GM19395 (cell line): Measurements from ENCODE around the gene IL3.

Experiments
- ATAC-seq: cut with Tn5 transposase; IDR thresholded peaks from one replicate; pipeline ENCODE4 v1.9.1; 2021; ENCODE audit warnings: mild to moderate bottlenecking, moderate library complexity; ENCODE audit not compliant: unreplicated experiment

The IL3 gene

GRCh38 chr5:132025403-132025971 is 35.0 kb upstream of the IL3 start:
- ATAC-seq, result no peak

DNA sequence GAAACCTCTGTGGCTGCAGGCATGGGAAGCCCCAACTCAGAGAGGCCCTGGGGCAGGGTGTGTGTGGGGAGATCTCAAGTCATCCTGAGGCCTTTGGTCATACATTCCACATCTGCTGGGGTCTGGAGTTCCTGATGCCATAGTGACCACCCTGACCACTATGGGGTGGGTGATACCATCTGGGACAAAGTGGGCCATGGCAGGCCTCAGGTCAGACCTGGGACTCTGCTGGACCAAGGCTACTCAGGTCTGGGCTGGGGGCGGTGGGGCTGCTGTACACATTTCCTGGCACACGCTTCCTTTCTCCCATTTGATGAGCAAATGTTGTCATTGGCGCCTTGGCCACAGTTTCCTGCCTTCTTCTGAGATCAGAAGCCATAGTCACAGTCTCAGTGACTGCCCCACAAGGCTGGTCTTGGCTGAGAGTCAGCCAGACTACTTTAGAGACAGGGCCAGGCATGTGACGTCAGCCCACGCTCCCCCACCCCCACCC is 33.9 kb upstream of the IL3 start:
- no peak for ATAC-seq

GRCh38 chr5:132027027-132027426 is 33.4 kb upstream of the IL3 start:
- ATAC-seq, result no peak

DNA sequence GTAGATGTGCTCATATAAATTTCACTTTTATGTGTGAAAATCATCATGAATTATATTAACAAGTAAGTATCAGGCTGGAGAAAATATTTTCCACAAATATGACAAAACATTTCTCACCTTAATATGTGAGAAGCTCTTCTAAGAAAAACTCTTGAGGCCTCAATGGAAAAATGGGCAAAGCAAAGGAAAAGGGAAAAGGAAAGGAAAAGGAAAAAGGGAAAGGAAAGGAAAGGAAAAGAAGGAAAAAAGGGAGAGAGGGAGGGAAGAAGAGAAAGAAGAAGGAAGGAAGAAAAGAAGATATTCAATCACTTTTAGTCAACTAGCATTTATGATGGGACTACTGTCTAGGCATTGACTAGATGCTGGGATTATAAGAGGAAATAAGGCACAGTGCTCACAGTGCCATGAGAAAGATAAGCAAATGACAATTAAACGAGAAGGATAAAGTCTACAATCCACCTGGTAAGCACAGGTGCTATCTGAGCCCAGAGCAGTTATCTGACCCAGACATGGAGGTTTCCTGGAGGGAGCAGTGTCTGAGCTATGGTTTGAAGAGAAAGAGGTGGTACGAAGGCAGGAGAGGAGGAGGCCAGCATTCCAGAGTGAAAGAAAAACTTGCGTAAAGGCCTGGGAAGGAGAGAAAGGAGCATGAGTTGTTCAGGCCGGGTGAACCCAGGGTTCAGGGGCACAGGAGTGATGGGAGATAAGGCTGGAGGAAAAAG is 30.7 kb upstream of the IL3 start:
- ATAC-seq, result no peak

- ATAC-seq, result no peak
Observed at GRCh38 chr5:132030610-132031009, 29.8 kb upstream of the IL3 start.

GRCh38 chr5:132032196-132032595 is 28.3 kb upstream of the IL3 start:
- ATAC-seq, result no peak

DNA sequence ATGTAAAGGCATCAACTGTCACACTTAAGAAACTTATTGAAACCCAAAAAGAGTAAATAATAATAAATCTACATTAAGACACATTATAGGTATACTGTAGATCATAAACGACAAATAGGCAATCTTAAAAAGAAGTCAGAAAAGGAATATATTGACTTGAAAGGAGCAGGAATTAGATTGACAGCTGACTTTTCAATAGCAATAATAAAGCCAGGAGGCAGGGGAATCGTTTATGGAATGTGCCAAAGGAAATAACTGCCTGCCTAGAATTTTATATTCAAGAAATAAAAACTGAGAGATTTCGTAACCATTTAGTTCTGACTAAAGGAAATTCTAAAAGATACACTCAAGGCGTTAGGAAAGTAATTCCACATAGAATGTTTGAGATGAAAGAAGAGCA is 27.3 kb upstream of the IL3 start:
- ATAC-seq, result no peak

DNA sequence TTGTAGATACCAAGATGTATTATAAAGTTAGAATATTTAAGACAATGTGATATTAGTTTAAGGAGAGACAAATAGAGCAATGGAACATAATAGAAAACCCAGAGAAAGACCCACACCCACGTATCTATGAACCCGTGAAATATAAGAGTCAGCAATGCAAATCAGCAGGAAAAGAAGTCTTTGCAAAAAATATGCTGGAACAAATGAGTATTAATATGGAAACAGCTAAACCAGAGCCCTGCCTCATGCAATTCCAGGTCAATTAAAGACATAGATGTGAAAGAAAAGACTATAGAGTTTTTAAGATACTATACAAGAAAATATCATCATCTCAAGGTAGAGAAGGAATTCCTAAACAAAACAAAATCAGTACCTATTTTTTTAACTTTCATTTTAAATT is 23.1 kb upstream of the IL3 start:
- ATAC-seq, result no peak

- no peak for ATAC-seq
Observed at GRCh38 chr5:132044207-132044606, 16.2 kb upstream of the IL3 start.

DNA sequence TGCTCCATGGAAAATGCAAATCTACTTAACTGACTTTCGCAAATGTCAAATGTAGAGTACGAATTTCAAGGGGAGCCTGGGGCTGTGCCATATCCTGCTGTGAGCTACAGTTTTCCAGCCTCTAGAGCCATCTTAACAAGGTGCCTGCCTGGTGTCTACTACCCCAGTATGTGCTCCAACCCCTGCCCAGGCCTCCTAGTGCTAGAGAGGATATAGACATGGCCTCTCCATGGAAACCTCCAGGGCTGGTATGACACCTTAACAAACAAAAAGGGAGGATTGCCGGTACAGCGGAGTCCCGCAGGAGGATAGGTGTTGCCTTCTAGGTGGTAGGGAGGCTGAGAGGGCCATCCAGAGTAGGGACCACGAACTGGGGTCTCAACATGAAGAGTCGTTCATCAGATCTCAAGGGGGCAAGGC is 13.6 kb upstream of the IL3 start:
- no peak for ATAC-seq

- no peak for ATAC-seq
Observed at GRCh38 chr5:132049093-132049492, 11.4 kb upstream of the IL3 start.

DNA sequence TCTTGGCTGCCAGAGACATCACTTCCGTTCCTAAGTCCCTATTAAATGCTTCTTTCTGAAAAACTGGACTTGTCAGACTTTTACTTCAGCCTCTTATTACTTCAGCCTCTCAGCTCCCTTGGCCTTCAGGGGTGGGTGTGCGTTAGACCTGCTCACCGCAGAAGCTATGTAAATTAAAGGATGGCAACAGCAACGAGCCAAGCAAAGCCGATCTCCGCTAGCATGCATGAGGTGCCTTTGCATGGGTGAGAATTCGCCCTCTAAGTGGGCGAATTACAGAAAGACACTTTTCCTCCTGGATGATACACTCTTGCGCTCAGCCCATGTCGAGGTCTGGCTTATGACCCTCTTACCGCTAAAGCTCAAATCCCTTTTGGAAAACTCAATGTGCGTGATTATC is 10.9 kb upstream of the IL3 start:
- ATAC-seq, result no peak

GRCh38 chr5:132050136-132050535 is 10.3 kb upstream of the IL3 start:
- ATAC-seq, result no peak

DNA sequence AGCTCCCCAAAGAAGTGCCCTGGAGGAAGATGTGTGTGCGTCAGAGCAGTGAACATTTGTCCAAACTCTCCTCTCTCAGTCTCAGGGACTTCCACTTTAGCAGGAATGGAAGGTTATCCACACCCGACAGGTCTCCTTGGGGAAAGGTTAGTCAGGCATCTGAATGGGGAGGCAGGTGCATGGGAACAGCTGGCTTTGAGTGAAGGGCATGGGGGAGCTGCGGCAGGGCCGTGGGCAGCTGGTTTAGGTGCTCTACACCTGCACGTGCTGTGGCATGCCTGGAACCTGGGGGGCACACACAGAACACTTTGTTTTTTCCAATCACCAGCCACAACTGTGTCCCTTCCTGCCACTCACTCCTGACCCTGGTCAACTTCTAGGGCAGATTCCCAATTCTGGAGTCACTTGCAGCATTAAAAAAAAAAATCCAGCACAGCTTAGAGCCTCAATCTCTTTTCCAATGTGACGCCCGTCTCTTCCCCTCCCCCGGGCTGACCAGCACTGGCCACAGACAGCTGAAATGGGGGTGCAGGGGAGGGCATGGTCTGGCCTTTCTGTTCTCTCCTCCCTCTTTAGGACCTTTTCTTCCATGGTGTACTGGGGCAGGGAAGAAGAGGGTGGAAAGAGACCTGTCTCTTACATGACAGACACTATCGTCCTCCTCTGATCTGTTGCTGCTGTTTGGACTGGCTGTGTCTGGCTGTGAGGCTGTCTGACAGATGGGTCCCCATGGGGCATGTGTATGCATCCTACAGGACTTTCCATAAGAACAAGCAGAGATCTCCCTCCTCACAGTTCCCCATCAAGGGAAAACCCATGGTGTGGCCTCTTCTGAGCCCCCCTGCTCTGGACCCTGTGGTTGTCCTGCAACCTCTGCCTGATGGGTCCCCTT is 9.5 kb upstream of the IL3 start:
- no peak for ATAC-seq

- ATAC-seq, result no peak
Observed at GRCh38 chr5:132052520-132052919, 7.9 kb upstream of the IL3 start.

GRCh38 chr5:132053483-132053882 is 7.0 kb upstream of the IL3 start:
- ATAC-seq, result no peak

DNA sequence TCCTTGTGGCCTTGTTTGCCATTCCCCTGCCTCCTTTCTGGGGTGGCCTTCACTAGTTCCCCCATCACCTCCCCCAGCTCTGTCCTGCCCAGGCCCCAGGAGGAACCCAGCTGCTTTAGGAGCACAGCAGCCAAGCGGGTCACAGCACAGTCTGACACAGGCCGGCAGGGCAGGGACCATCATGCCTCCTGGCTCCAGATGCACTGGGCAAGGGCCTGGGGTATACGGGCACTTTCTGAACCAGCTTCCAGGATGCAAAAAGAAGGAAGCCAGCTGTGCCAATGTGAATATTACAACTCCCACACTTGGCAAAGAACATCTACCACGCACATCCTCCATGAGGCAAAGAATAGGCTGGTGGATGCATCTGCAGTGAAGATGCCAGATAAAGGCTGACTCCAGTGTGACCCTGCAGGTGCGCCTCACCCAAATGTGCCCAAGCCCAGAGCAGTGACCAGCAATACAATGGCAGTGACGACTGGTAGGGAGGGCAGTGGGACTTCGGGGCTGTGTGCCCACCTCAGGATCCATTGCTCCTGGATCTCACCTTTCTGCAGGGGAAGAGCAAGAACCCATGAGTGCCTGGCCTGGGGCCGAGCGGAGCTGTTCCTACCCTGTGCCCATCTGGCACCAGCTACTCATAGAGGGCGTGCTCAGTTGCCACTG is 6.3 kb upstream of the IL3 start:
- no peak for ATAC-seq

- no peak for ATAC-seq
Observed at GRCh38 chr5:132054697-132055440, 5.6 kb upstream of the IL3 start.

- ATAC-seq, result no peak
Observed at GRCh38 chr5:132055441-132055807, 5.0 kb upstream of the IL3 start.

- ATAC-seq, result no peak
Observed at GRCh38 chr5:132055808-132056609, 4.4 kb upstream of the IL3 start.
